NCI-H128 (cell line): ENCODE data around the gene SERPINA4.

Source experiments
- DNase-seq: peaks from one replicate; lab custom pipeline; 2025; ENCODE audit not compliant: unreplicated experiment; lab: John Stamatoyannopoulos, UW

The SERPINA4 gene

GRCh38 chr14:94613720-94614644, 52.7 kb downstream of the SERPINA4 start:
- DNase-seq, result no peak

GRCh38 chr14:94614802-94615201, 53.6 kb downstream of the SERPINA4 start:
- no peak for DNase-seq

GRCh38 chr14:94615254-94615653, 54.0 kb downstream of the SERPINA4 start:
- no peak for DNase-seq

- DNase-seq, result no peak
Measured at GRCh38 chr14:94615823-94616570, 54.8 kb downstream of the SERPINA4 start.

GRCh38 chr14:94617366-94617941, 56.2 kb downstream of the SERPINA4 start:
- DNase-seq, result no peak

GRCh38 chr14:94617988-94618822, 57.0 kb downstream of the SERPINA4 start:
- DNase-seq, result no peak

- DNase-seq, result no peak
Measured at GRCh38 chr14:94619297-94619696, 58.1 kb downstream of the SERPINA4 start.
